Tibial nerve (tissue), 4 donors: ENCODE measurements around the gene PDPN. TPM values are rescaled to one million over a fixed set of nuclear protein-coding genes. Genes with fewer than 3 reads are reported as not detected.
A peak's percentile ranks its signal among the peaks of the same experiment; 100 is the strongest.

ENCODE experiments used
- DNase-seq, 2 donors: peaks; one replicate each; pipeline ENCODE4 v3.0.0-alpha.2; 2019; ENCODE audit warnings: low spot score in 2 of 2
- H3K27ac ChIP-seq, 4 donors: fragments of 200-600 bp; sonication (generic) in 3 of 4; one replicate each; pipeline ENCODE4 v1.5.1; 2017 to 2019; ENCODE audit warnings: mild to moderate bottlenecking in 1 of 4
- H3K27me3 ChIP-seq, 2 donors: fragments of 200-600 bp; sonication (generic) in 1 of 2; one replicate each; pipeline versions ENCODE4 v1.5.1 to v1.6.0; 2017 to 2019
- H3K36me3 ChIP-seq, 3 donors: fragments of 200-600 bp; sonication (generic); one replicate each; pipeline ENCODE4 v1.5.1; 2018 to 2019
- H3K4me1 ChIP-seq, 4 donors: fragments of 200-600 bp; sonication (generic) in 3 of 4; one replicate each; pipeline ENCODE4 v1.5.1; 2017 to 2019
- H3K4me3 ChIP-seq, 4 donors: fragments of 200-600 bp; sonication (generic) in 3 of 4; one replicate each; pipeline ENCODE4 v1.5.1; 2017 to 2019; ENCODE audit warnings: mild to moderate bottlenecking in 1 of 4, moderate library complexity in 1 of 4
- H3K9me3 ChIP-seq, 4 donors: fragments of 200-600 bp; sonication (generic) in 3 of 4; one replicate each; pipeline ENCODE4 v1.5.1; 2017 to 2019
- CTCF ChIP-seq, 5 experiments: fragments of 200-600 bp in 3 of 5; fragments of 450-650 bp in 2 of 5; sonication (generic) in 3 of 5; IDR thresholded peaks; one replicate each; pipeline ENCODE4 v1.5.1; 2016 to 2019; ENCODE audit warnings: antibody characterized with exemption in 5 of 5, mild to moderate bottlenecking in 3 of 5, moderate library complexity in 2 of 5
- EP300 ChIP-seq, 2 donors: sonication (generic); formaldehyde crosslinking; IDR thresholded peaks; one replicate each; pipeline ENCODE4 v1.6.1; 2017; ENCODE audit warnings: antibody characterized with exemption in 2 of 2, mild to moderate bottlenecking in 1 of 2
- POLR2A ChIP-seq, 2 donors: fragments of 450-650 bp; IDR thresholded peaks; one replicate each; pipeline ENCODE4 v1.6.1; 2017; ENCODE audit warnings: antibody characterized with exemption in 2 of 2, mild to moderate bottlenecking in 2 of 2, moderate library complexity in 2 of 2
- WGBS, 2 donors: methylation state at CpG; one replicate each; pipeline ENCODE4 v1.1.5; 2018; 5-methylcytosine and 5-hydroxymethylcytosine counted together
- total RNA-seq, 4 donors: library from RNA; depleted of rRNA; stranded (reverse); fragments of >200 nt; gene quantifications; one replicate each; pipeline ENCODE4 v1.1.0, GENCODE V29; 2016

Gene PDPN
- total RNA-seq, 4 donors from 2014 or later, result 16.2 to 25.7 (median 21.2) TPM

DNA sequence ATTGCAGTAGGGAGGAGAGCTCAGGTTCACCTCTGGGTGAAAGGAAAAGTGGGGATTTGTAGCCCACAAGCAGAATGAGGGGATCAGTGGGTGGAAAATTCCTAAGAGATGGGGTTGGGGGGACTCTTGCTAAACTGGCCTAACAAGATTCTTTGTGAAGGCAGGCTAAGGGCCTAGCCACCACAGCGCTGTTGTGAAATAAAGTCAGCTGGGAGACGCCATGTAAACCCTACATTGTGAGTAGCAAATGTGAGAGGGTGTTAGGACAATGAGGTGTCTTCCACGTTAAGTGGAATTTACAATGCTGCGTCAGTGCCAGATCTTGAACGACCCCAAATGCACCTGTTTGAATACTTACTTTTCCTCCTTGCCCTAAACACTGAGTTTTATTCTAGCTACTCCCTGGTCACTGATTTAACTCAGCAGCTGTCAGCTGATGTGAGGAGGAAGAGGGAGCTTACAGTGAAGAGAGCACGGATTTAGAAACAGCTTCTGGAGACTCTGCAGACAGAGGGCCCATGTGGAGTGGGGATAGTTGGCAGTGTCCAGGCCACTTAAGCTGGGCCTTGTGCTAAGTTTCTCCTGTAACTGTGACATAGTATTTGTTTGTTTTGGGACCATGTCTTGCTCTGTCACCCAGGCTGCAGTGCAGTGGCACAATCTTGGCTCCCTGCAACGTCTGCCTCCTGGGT is 17.3 kb downstream of the PDPN start:
- TF ChIP-seq CTCF (IDR thresholded peaks at IDR 0.05) (no peak), POLR2A (IDR thresholded peaks at IDR 0.05) (no peak), EP300 (IDR thresholded peaks at IDR 0.05) (no peak)
- Histone ChIP-seq H3K4me1 (peaks cover 0 to 26% (median 0%) of the 10 kb centered on the region in 4 donors), H3K9me3 (no peaks in the 10 kb centered on the region), H3K27me3 (no peaks in the 10 kb centered on the region), H3K36me3 (peaks cover 0 to 6% (median 0%) of the 10 kb centered on the region in 3 donors), H3K27ac (no peak overlapping the region), H3K4me3 (no peak overlapping the region)
- no peak for DNase-seq
- WGBS, 2 donors, result 72 to 78% methylated on average over 7 of the region's 7 CpGs

DNA sequence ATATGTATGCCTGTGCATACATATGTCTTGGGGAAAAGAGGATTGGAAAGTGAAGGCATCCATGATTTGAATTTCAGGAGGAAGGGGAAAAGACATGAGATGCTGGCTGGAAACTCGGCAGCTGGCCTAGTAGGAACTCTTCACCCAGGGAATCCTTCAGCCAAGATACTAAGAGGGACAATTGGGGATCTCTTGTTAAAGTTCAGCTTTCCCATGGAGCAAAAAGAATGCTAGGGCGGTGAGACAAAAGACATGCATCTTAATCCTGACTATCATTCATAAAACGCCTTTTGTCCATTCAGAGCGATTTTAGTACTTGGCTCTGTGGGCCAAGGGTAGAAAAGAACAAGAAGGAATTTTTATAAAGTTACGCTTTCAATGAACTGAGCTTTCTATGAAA is 20.5 kb downstream of the PDPN start:
- Histone ChIP-seq H3K9me3 (no peaks in the 10 kb centered on the region), H3K27me3 (no peaks in the 10 kb centered on the region), H3K4me3 (no peak overlapping the region), H3K36me3 (peaks cover 0 to 14% (median 0%) of the 10 kb centered on the region in 3 donors), H3K27ac (no peak overlapping the region), H3K4me1 (peaks cover 0 to 36% (median 0%) of the 10 kb centered on the region in 4 donors)
- DNase-seq, result no peak
- 47 to 50% methylated on average over 5 of the region's 5 CpGs for WGBS, 2 donors
- TF ChIP-seq EP300 (IDR thresholded peaks at IDR 0.05) (no peak), POLR2A (IDR thresholded peaks at IDR 0.05) (no peak), CTCF (IDR thresholded peaks at IDR 0.05) (no peak)

- Histone ChIP-seq H3K36me3 (peaks cover 0 to 19% (median 0%) of the 10 kb centered on the region in 3 donors), H3K4me3 (no peak overlapping the region), H3K27me3 (no peaks in the 10 kb centered on the region), H3K9me3 (no peaks in the 10 kb centered on the region), H3K4me1 (peaks cover 0 to 36% (median 0%) of the 10 kb centered on the region in 4 donors), H3K27ac (peak overlapping the region in 2 of 4 donors; percentile 26 to 36)
- no peak for DNase-seq
- TF ChIP-seq POLR2A (IDR thresholded peaks at IDR 0.05), result no peak
- TF ChIP-seq CTCF (IDR thresholded peaks at IDR 0.05), result no peak
- no peak for TF ChIP-seq EP300 (IDR thresholded peaks at IDR 0.05)
- 61 to 67% methylated on average over 3 of the region's 3 CpGs for WGBS, 2 donors
These were observed 21.1 kb downstream of the PDPN start for GRCh38 chr1:13604721-13605120.

GRCh38 chr1:13605159-13605558 is 21.5 kb downstream of the PDPN start:
- 26 to 48% methylated on average over 1 of the region's 1 CpG for WGBS, 2 donors
- no peak for DNase-seq
- Histone ChIP-seq H3K9me3 (no peaks in the 10 kb centered on the region), H3K4me3 (no peak overlapping the region), H3K27me3 (no peaks in the 10 kb centered on the region), H3K4me1 (peaks cover 0 to 36% (median 0%) of the 10 kb centered on the region in 4 donors), H3K36me3 (peaks cover 0 to 24% (median 0%) of the 10 kb centered on the region in 3 donors), H3K27ac (peak overlapping the region in 2 of 4 donors; percentile 26 to 53)
- peak in 1 of 2 donors; percentile 55 for TF ChIP-seq EP300 (IDR thresholded peaks at IDR 0.05)
- TF ChIP-seq POLR2A (IDR thresholded peaks at IDR 0.05), result no peak
- no peak for TF ChIP-seq CTCF (IDR thresholded peaks at IDR 0.05)

DNA sequence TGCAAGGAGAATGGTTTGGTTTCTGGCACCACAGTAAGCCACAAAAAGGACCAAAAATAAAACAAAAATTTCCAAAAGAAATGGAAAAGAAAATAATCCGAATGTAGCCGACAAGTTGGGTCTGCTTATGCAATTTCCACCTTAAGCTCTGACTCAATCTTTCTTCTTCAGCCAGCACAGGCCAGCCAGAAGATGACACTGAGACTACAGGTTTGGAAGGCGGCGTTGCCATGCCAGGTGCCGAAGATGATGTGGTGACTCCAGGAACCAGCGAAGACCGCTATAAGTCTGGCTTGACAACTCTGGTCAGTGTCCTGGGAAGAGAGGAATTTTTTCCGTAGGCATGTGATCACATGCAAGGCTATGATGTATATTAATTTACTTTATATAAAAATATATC is 23.4 kb downstream of the PDPN start:
- Histone ChIP-seq H3K27me3 (no peaks in the 10 kb centered on the region), H3K4me3 (no peak overlapping the region), H3K36me3 (peaks cover 0 to 39% (median 0%) of the 10 kb centered on the region in 3 donors), H3K9me3 (no peaks in the 10 kb centered on the region), H3K4me1 (peaks cover 0 to 36% (median 0%) of the 10 kb centered on the region in 4 donors), H3K27ac (peak overlapping the region in 1 of 4 donors; percentile 53)
- WGBS, 2 donors, result 89 to 91% methylated on average over 8 of the region's 8 CpGs
- TF ChIP-seq POLR2A (IDR thresholded peaks at IDR 0.05), result no peak
- TF ChIP-seq EP300 (IDR thresholded peaks at IDR 0.05), result no peak
- TF ChIP-seq CTCF (IDR thresholded peaks at IDR 0.05), result no peak
- DNase-seq, result no peak
